Right atrium auricular region (tissue), 2 donors: ENCODE data around the gene KRT35. TPM values are rescaled to one million over a fixed set of nuclear protein-coding genes. Genes with fewer than 3 reads are reported as not detected.

ENCODE experiments used
- DNase-seq: peaks from one replicate; pipeline ENCODE4 v3.0.0-alpha.2; 2019; ENCODE audit warnings: low spot score
- H3K27ac ChIP-seq, 2 donors: fragments of 200-600 bp; sonication (generic); 1 replicate in 1 of 2; 2 replicates in 1 of 2; pipeline ENCODE4 v1.5.1; 2016 to 2019
- H3K27me3 ChIP-seq, 2 donors: fragments of 200-600 bp; sonication (generic); one replicate each; pipeline versions ENCODE4 v1.5.1 to v1.6.0; 2017 to 2019
- H3K36me3 ChIP-seq: fragments of 200-600 bp; sonication (generic); one replicate; pipeline ENCODE4 v1.5.1; 2016
- H3K4me1 ChIP-seq, 2 donors: fragments of 200-600 bp; sonication (generic); one replicate each; pipeline versions ENCODE4 v1.5.1 to v1.6.0; 2017 to 2019
- H3K4me3 ChIP-seq, 2 donors: fragments of 200-600 bp; sonication (generic); 1 replicate in 1 of 2; 2 replicates in 1 of 2; pipeline ENCODE4 v1.5.1; 2017 to 2019; ENCODE audit warnings: mild to moderate bottlenecking in 1 of 2, moderate library complexity in 1 of 2
- H3K9me3 ChIP-seq, 2 donors: fragments of 200-600 bp; sonication (generic); one replicate each; pipeline ENCODE4 v1.5.1; 2019
- CTCF ChIP-seq, 2 donors: fragments of 200-600 bp; sonication (generic); IDR thresholded peaks; one replicate each; pipeline ENCODE4 v1.5.1; 2019; ENCODE audit warnings: antibody characterized with exemption in 2 of 2
- total RNA-seq, 2 donors: library from RNA; depleted of rRNA; stranded (reverse); fragments of >200 nt; gene quantifications; one replicate each; pipeline ENCODE4 v1.1.0, GENCODE V29; 2016

Gene KRT35
- total RNA-seq, 2 donors from 2014 or later: not detected

- Histone ChIP-seq H3K36me3 (no peaks in the 10 kb centered on the region), H3K4me3 (no peak overlapping the region), H3K4me1 (no peaks in the 10 kb centered on the region), H3K27me3 (no peaks in the 10 kb centered on the region), H3K9me3 (no peaks in the 10 kb centered on the region), H3K27ac (no peak overlapping the region)
- TF ChIP-seq CTCF (IDR thresholded peaks at IDR 0.05): no peak
- DNase-seq: no peak
Observed at GRCh38 chr17:41516147-41516829, 35.3 kb upstream of the KRT35 start.

- Histone ChIP-seq H3K27ac (no peak overlapping the region), H3K9me3 (no peaks in the 10 kb centered on the region), H3K4me3 (no peak overlapping the region), H3K36me3 (no peaks in the 10 kb centered on the region), H3K4me1 (no peaks in the 10 kb centered on the region), H3K27me3 (no peaks in the 10 kb centered on the region)
- DNase-seq: no peak
- TF ChIP-seq CTCF (IDR thresholded peaks at IDR 0.05): no peak
Observed at GRCh38 chr17:41513168-41513547, 32.2 kb upstream of the KRT35 start.

GRCh38 chr17:41512546-41513167 lies 31.7 kb upstream of the KRT35 start:
- Histone ChIP-seq H3K36me3 (no peaks in the 10 kb centered on the region), H3K27me3 (no peaks in the 10 kb centered on the region), H3K4me1 (no peaks in the 10 kb centered on the region), H3K27ac (no peak overlapping the region), H3K9me3 (no peaks in the 10 kb centered on the region), H3K4me3 (no peak overlapping the region)
- DNase-seq: no peak
- TF ChIP-seq CTCF (IDR thresholded peaks at IDR 0.05): no peak

GRCh38 chr17:41511716-41512115 lies 30.8 kb upstream of the KRT35 start:
- no peak overlapping the region for H3K27ac ChIP-seq
- DNase-seq: no peak
- no peaks in the 10 kb centered on the region for H3K27me3 ChIP-seq
- no peaks in the 10 kb centered on the region for H3K36me3 ChIP-seq
- TF ChIP-seq CTCF (IDR thresholded peaks at IDR 0.05): no peak
- no peaks in the 10 kb centered on the region for H3K9me3 ChIP-seq
- H3K4me1 ChIP-seq: no peaks in the 10 kb centered on the region
- no peak overlapping the region for H3K4me3 ChIP-seq

GRCh38 chr17:41511116-41511515 lies 30.2 kb upstream of the KRT35 start:
- Histone ChIP-seq H3K27me3 (no peaks in the 10 kb centered on the region), H3K4me3 (no peak overlapping the region), H3K9me3 (no peaks in the 10 kb centered on the region), H3K36me3 (no peaks in the 10 kb centered on the region), H3K27ac (no peak overlapping the region), H3K4me1 (no peaks in the 10 kb centered on the region)
- no peak for TF ChIP-seq CTCF (IDR thresholded peaks at IDR 0.05)
- no peak for DNase-seq
